Mucosa of rectum (tissue), 2 donors: ENCODE measurements around the gene C11orf21.
"Not testable (repeated sequence)": the region's sequence is repeated elsewhere in the genome, so short reads cannot be mapped to it uniquely, and the experiment has no call there.

ENCODE experiments used
- H3K27ac ChIP-seq, 2 donors: one replicate each; pipeline ENCODE4 v1.7.0; 2013; ENCODE audit warnings: inconsistent platforms in 2 of 2, low read depth in 2 of 2, low read length in 2 of 2
- H3K27me3 ChIP-seq, 2 donors: one replicate each; pipeline ENCODE4 v1.7.0; 2013; ENCODE audit warnings: low read length in 2 of 2; ENCODE audit not compliant: control insufficient read depth in 2 of 2, insufficient read depth in 2 of 2
- H3K36me3 ChIP-seq, 2 donors: one replicate each; pipeline ENCODE4 v1.7.0; 2013; ENCODE audit warnings: low read length in 2 of 2; ENCODE audit not compliant: control insufficient read depth in 2 of 2, insufficient read depth in 2 of 2
- H3K4me1 ChIP-seq, 2 donors: one replicate each; pipeline ENCODE4 v1.7.0; 2013; ENCODE audit warnings: low read length in 2 of 2, mild to moderate bottlenecking in 1 of 2; ENCODE audit not compliant: control insufficient read depth in 2 of 2, insufficient read depth in 2 of 2
- H3K4me3 ChIP-seq, 2 donors: one replicate each; pipeline ENCODE4 v1.7.0; 2013; ENCODE audit warnings: low read length in 2 of 2
- H3K9ac ChIP-seq, 2 donors: one replicate each; pipeline ENCODE4 v1.7.0; 2013; ENCODE audit warnings: low read length in 2 of 2, low read depth in 1 of 2, mild to moderate bottlenecking in 1 of 2
- H3K9me3 ChIP-seq, 2 donors: one replicate each; pipeline ENCODE4 v1.7.0; 2013; ENCODE audit warnings: low read length in 2 of 2; ENCODE audit not compliant: control insufficient read depth in 2 of 2
- donor health status: healthy.
- donor health status: Normal muscosa, but diverticular disease.

The C11orf21 gene

GRCh38 chr11:2301631-2302305 lies at the start of gene C11orf21, which contains the start of gene TSPAN32:
C11orf21 (minus strand) TSS chr11:2301918; CDS start chr11:2301808, 110 bp downstream.
TSPAN32 (plus strand) TSS chr11:2302013; CDS start chr11:2302150, 137 bp downstream.
- peaks cover 7 to 18% of the 10 kb centered on the region in 2 donors for H3K4me1 ChIP-seq
- H3K9me3 ChIP-seq: no peaks in the 10 kb centered on the region
- no peaks in the 10 kb centered on the region for H3K36me3 ChIP-seq
- no peaks in the 10 kb centered on the region for H3K27me3 ChIP-seq
- H3K4me3 ChIP-seq: peak within 1 kb of the TSS in 1 of 2 donors; percentile 56
- peak within 1 kb of the TSS in 1 of 2 donors; percentile 58 for H3K27ac ChIP-seq
- peak within 1 kb of the TSS in 1 of 2 donors; percentile 24 for H3K9ac ChIP-seq

GRCh38 chr11:2348986-2349385 lies 47.3 kb upstream of the C11orf21 start:
- no peak overlapping the region for H3K27ac ChIP-seq
- no peaks in the 10 kb centered on the region for H3K4me1 ChIP-seq
- peaks cover 0 to 2% of the 10 kb centered on the region in 2 donors for H3K9me3 ChIP-seq
- no peaks in the 10 kb centered on the region for H3K36me3 ChIP-seq
- no peaks in the 10 kb centered on the region for H3K27me3 ChIP-seq
- no peak overlapping the region for H3K9ac ChIP-seq
- H3K4me3 ChIP-seq: no peak overlapping the region

DNA sequence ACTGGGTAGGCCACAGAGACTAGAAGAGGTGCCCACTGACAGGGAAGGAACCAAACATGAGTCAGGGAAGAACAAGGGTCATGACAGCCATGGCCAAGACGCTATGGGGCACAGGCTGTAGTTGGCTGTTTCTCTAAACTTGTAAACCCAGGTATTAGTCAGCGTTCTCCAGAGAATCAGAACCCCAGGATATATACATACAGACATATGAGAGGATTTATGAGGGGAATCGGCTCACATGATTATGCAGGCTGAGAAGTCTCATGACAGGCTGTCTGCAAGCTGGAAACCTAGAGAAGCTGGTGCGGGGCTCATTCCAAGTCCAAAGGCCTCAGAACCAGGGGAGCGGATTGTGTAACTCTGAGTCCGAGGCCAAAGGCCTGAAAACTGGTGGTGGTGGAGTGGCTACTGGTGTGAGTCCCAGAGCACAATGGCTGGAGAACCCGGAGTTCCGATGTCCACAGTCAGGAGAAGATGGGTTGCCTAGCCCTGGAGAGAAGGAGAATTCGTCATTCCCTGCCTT lies 45.7 kb upstream of the C11orf21 start:
- H3K4me1 ChIP-seq: no peaks in the 10 kb centered on the region
- H3K9ac ChIP-seq: no peak overlapping the region
- no peaks in the 10 kb centered on the region for H3K36me3 ChIP-seq
- peaks cover 0 to 2% of the 10 kb centered on the region in 2 donors for H3K9me3 ChIP-seq
- H3K27me3 ChIP-seq: no peaks in the 10 kb centered on the region
- no peak overlapping the region for H3K27ac ChIP-seq
- H3K4me3 ChIP-seq: no peak overlapping the region

GRCh38 chr11:2346586-2347307 lies 45.0 kb upstream of the C11orf21 start:
- no peaks in the 10 kb centered on the region for H3K36me3 ChIP-seq
- H3K27me3 ChIP-seq: no peaks in the 10 kb centered on the region
- no peak overlapping the region for H3K4me3 ChIP-seq
- no peak overlapping the region for H3K27ac ChIP-seq
- no peak overlapping the region for H3K9ac ChIP-seq
- peaks cover 0 to 2% of the 10 kb centered on the region in 2 donors for H3K9me3 ChIP-seq
- no peaks in the 10 kb centered on the region for H3K4me1 ChIP-seq

DNA sequence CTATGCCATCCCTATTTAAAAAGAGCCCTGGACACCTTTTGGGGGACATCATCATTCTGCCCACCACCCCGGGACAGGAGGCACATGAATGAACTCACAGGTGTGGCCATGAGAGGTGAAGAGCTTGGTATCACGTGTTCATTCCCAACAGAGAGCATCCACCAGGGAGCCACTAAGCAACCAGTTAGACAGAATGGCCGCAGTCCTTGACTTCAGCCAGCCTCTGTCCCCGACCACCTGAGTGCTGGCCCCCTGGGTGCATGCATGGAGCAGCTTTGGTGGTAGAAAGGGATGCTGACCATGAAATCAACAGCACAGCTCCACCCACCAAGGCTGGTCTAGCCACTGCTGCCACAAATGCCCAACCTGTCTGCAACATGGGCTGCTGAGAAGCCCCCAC lies 44.3 kb upstream of the C11orf21 start:
- Histone ChIP-seq H3K36me3 (no peaks in the 10 kb centered on the region), H3K27me3 (no peaks in the 10 kb centered on the region), H3K4me3 (no peak overlapping the region), H3K27ac (no peak overlapping the region), H3K9me3 (peaks cover 0 to 2% of the 10 kb centered on the region in 2 donors), H3K4me1 (no peaks in the 10 kb centered on the region), H3K9ac (no peak overlapping the region)

- no peaks in the 10 kb centered on the region for H3K36me3 ChIP-seq
- H3K9ac ChIP-seq: no peak overlapping the region
- no peaks in the 10 kb centered on the region for H3K4me1 ChIP-seq
- H3K27ac ChIP-seq: no peak overlapping the region
- H3K27me3 ChIP-seq: no peaks in the 10 kb centered on the region
- no peak overlapping the region for H3K4me3 ChIP-seq
- H3K9me3 ChIP-seq: peaks cover 0 to 2% of the 10 kb centered on the region in 2 donors
Observed at GRCh38 chr11:2345050-2345449, 43.3 kb upstream of the C11orf21 start.

GRCh38 chr11:2343502-2343901 lies 41.8 kb upstream of the C11orf21 start:
- no peaks in the 10 kb centered on the region for H3K4me1 ChIP-seq
- H3K36me3 ChIP-seq: no peaks in the 10 kb centered on the region
- no peak overlapping the region for H3K9ac ChIP-seq
- H3K27me3 ChIP-seq: no peaks in the 10 kb centered on the region
- no peaks in the 10 kb centered on the region for H3K9me3 ChIP-seq
- H3K4me3 ChIP-seq: no peak overlapping the region
- no peak overlapping the region for H3K27ac ChIP-seq

- Histone ChIP-seq H3K27me3 (no peaks in the 10 kb centered on the region), H3K4me1 (no peaks in the 10 kb centered on the region), H3K4me3 (no peak overlapping the region), H3K36me3 (no peaks in the 10 kb centered on the region), H3K27ac (no peak overlapping the region), H3K9ac (no peak overlapping the region), H3K9me3 (no peaks in the 10 kb centered on the region)
Observed at GRCh38 chr11:2342981-2343380, 41.3 kb upstream of the C11orf21 start.

DNA sequence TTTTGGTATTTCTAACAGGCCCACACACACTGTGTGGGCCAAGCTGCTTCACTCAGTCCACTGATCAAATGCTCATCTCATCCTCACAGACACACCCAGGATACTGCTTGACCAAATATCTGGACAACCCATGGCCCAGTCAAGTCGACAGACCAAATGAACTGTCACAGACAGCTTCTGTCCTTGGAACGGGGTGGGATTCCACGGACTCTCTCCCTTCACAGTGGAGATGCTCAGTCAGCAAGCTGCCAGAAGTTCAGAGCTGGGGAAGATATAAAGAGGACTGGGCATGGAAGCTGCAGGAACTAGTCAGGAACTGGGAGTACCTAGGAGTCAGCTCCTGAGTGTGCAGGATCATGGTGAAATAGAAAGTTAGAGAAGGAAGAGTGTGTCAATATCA lies 40.8 kb upstream of the C11orf21 start:
- no peaks in the 10 kb centered on the region for H3K36me3 ChIP-seq
- no peaks in the 10 kb centered on the region for H3K27me3 ChIP-seq
- no peak overlapping the region for H3K9ac ChIP-seq
- H3K9me3 ChIP-seq: no peaks in the 10 kb centered on the region
- no peaks in the 10 kb centered on the region for H3K4me1 ChIP-seq
- no peak overlapping the region for H3K27ac ChIP-seq
- no peak overlapping the region for H3K4me3 ChIP-seq

DNA sequence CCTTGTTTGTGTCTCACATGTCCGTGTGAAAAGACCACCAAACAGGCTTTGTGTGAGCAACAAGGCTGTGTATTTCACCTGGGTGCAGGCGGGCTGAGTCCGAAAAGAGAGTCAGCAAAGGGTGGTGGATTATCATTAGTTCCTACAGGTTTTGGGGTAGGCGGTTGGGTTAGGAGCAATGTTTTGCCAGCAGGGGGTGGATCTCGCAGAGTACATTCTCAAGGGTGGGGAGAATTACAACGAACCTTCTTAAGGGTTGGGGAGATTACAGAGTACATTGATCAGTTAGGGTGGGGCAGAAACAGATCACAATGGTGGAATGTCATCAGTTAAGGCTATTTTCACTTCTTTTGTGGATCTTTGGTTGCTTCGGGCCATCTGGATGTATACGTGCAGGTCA lies 37.0 kb upstream of the C11orf21 start:
- not testable (repeated sequence) for H3K4me1 ChIP-seq, H3K9ac ChIP-seq, H3K36me3 ChIP-seq, H3K9me3 ChIP-seq, H3K27ac ChIP-seq, H3K27me3 ChIP-seq, H3K4me3 ChIP-seq
